HG03280 (cell line): ENCODE data around the gene PCCA.
"Not testable (repeated sequence)": the region's sequence is repeated elsewhere in the genome, so short reads cannot be mapped to it uniquely, and the experiment has no call there.

Source experiments
- ATAC-seq: cut with Tn5 transposase; IDR thresholded peaks from one replicate; pipeline ENCODE4 v1.9.1; 2021; ENCODE audit warnings: mild to moderate bottlenecking, moderate library complexity; ENCODE audit not compliant: unreplicated experiment

PCCA gene

GRCh38 chr13:100520936-100521850, 432.3 kb downstream of the PCCA start:
- ATAC-seq, result no peak

- no peak for ATAC-seq
These were observed 433.1 kb downstream of the PCCA start for GRCh38 chr13:100521851-100522617.

- ATAC-seq, result no peak
These were observed 433.9 kb downstream of the PCCA start for GRCh38 chr13:100522618-100523309.

- ATAC-seq, result no peak
These were observed 434.5 kb downstream of the PCCA start for GRCh38 chr13:100523411-100523810.

GRCh38 chr13:100523981-100524386, 435.1 kb downstream of the PCCA start:
- ATAC-seq, result no peak

- ATAC-seq, result not testable (repeated sequence)
These were observed 435.8 kb downstream of the PCCA start for GRCh38 chr13:100524688-100525087.

- no peak for ATAC-seq
These were observed 436.8 kb downstream of the PCCA start for GRCh38 chr13:100525453-100526317.

GRCh38 chr13:100526318-100527000, 437.6 kb downstream of the PCCA start:
- ATAC-seq, result no peak

- ATAC-seq, result no peak
These were observed 438.8 kb downstream of the PCCA start for GRCh38 chr13:100527644-100528043.

- no peak for ATAC-seq
These were observed 439.5 kb downstream of the PCCA start for GRCh38 chr13:100528353-100528752.

- ATAC-seq, result no peak
These were observed 439.9 kb downstream of the PCCA start for GRCh38 chr13:100528820-100529219.

GRCh38 chr13:100529666-100530377, 440.9 kb downstream of the PCCA start:
- no peak for ATAC-seq

- no peak for ATAC-seq
These were observed 441.8 kb downstream of the PCCA start for GRCh38 chr13:100530671-100531213.

- ATAC-seq, result no peak
These were observed 443.3 kb downstream of the PCCA start for GRCh38 chr13:100532090-100532766.

GRCh38 chr13:100532836-100533435, 444.0 kb downstream of the PCCA start:
- no peak for ATAC-seq

GRCh38 chr13:100533588-100534041, 444.7 kb downstream of the PCCA start:
- no peak for ATAC-seq

- ATAC-seq, result no peak
These were observed 445.4 kb downstream of the PCCA start for GRCh38 chr13:100534147-100534843.
